HG03103 (cell line): ENCODE data around the gene ARHGAP23.
"Not testable (repeated sequence)": the region's sequence is repeated elsewhere in the genome, so short reads cannot be mapped to it uniquely, and the experiment has no call there.

Experiments
- ATAC-seq: cut with Tn5 transposase; IDR thresholded peaks from one replicate; pipeline ENCODE4 v1.9.1; 2021; ENCODE audit warnings: low read depth; ENCODE audit not compliant: unreplicated experiment

Gene ARHGAP23

DNA sequence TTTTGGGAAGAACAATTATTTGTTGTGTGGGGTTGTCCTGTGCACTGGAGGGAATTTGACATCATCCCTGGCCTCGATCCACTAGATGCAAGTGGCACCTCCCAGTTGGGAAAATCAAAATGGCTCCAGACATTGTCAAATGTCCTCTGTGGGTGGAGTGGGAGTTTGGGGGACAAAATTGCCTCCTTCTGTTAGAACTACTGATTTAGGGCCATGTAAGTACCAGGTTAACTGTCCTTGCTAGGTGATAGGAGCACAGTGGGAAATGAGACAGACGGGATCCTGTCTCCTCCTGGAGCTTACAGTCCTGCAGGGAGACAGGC is 56.8 kb downstream of the ARHGAP23 start:
- no peak for ATAC-seq

DNA sequence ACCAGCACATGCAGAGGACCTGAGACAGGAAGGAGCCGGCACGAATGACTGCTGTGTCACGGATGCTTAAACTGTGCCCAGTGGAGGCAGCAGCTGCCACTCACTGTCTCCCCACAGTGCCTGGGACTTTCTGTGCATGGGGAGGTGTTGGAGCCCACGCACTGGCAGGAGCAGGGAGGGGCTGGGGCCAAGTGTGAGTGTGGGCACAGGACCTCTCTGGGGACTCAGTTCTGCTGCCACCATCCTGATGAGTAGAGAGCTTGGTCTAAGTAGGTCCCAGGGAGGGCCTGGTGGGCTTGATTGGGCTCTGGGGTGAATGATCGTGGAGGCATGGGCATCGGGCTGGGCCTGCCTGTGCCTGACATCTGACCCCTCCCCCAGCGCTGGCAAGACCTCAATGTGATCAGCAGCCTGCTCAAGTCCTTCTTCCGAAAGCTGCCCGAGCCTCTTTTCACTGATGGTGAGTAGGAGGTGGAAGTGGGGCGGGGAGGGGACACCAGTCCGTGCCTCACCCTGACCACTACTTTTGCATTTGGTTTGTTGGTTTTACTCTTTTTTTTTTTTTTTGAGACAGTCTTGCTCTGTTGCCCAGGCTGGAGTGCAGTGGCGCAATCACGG is 57.5 kb downstream of the ARHGAP23 start:
- ATAC-seq = not testable (repeated sequence)

DNA sequence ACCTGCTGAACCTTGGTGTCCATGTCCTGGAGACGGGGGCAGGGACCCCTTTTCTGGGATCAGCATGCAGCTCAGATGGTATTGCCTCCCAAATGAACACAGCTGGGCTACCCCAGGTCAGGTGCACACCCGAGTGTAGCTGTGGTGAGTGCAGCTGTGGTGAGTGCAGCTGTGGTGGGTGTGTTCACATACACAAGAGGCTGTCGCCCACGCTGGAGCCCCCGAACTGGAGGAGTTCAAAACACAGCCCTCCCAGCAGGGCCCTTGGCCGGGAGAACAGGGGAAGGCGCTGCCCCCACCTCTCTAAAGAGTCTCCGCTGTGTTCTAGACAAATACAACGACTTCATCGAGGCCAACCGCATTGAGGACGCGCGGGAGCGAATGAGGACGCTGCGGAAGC is 61.5 kb downstream of the ARHGAP23 start:
- ATAC-seq = not testable (repeated sequence)

DNA sequence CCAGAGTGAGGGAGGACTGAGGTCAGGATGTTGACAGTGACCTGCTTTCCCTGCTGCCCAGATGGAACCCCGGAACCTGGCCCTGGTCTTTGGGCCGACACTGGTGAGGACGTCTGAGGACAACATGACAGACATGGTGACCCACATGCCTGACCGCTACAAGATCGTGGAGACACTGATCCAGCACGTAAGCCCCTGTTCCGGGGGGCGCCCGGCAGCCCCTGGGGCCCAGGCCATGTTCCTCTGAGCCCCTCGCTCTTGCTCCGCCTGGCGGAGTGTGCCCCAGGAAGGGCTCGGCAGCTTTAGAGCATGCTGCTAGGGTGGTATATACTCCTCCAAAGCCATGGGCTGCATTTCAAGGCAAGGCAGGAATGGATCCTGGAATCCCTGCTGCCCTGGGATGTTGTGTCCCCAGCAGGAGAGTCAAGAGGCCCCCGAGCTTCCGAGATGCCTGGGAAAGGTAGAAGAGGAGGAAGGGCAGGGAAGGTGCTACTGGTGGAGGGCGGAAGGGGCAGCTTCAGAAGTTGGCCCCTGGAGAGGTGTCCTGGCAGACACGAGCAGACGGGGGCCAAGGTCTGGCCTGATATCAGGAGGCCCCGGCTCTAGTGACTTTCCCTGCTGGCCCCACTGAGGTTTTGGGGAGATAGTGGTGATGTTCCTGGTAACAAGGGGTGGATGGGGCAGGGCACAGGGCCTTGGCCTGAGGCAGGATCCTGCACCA is 63.2 kb downstream of the ARHGAP23 start:
- not testable (repeated sequence) for ATAC-seq

DNA sequence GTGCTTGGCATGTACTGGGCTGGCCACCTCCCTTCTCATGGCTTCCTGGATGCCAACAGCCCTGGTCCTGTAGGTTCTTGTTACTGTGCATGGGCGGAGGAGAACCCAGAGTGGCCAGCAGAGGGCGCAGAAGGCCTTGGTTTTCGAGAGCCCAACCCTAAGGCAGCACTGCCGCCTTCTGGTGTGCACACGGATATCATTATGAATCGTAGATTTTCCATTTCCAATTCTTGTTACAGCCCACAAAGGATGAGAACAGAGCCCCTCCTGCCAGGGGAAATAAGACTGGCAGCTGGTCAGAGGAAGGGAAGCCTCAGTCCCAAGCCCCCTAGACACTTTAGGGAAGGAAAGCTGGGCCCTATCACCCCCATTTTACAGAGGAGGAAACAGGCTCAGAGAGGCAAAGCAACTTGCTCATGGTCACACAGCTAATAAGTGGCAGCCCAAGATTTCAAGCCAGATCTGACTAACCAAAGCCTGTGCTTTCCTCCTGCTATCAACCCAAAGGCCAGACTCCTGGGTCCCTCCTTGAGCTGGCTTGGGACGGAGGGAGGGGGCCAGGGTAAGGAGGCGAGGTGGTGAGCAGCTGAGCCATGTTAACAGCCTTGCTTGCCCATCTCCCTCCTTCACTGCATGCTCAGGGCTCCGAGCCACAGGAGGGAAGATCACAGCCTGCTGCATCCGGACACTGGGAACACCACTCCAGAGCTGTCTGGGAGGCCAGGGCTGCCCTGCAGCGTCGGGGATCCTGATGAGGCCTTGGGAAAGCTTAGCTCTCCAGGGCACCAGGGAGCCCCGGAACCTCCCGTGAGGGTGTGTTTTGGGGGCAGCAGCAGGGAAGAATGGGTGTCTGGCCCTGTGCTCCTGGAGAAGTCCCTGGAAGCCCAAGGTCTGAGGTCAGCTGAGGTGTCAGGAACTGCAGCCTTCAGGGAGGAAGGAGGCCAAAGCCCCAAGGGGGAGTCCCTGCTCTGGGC is 64.1 kb downstream of the ARHGAP23 start:
- ATAC-seq = not testable (repeated sequence)

DNA sequence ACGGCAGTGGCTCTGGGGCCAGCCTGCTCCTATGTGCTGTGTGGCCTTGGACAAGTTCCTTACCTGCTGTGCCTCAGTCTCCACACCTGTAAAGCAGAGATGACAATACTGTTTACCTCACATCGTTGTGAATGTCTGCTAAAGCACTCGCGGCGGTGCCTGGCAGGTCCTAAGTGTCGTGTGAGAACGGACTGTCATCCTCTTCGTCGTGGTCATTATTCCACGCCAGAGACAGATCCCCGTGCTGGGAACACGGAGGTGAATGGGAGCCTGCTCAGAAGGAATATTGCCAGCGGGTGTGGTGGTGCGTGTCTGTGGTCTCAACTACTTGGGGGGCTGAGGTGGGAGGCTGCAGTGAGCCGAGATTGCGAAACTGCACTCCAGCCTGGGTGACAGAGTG is 65.9 kb downstream of the ARHGAP23 start:
- not testable (repeated sequence) for ATAC-seq

DNA sequence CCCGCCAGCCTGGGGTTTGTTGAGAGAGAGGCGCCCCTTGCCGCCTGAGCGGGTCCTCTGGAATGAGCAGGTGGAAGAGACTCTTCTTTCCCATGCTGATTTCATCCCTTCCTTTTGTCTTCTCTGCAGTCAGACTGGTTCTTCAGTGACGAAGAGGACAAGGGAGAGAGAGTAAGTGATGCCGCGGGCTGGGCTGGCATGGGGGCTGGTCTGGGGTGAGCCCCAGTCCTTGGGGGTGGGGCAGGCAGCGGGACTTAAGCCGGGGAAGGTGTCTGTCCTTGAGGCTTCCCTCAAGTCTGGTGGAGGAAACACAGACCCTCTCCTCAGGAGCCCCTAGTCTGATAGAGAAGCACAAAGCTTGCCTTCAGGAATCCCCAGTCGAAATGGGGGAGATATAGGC is 69.4 kb downstream of the ARHGAP23 start:
- not testable (repeated sequence) for ATAC-seq

DNA sequence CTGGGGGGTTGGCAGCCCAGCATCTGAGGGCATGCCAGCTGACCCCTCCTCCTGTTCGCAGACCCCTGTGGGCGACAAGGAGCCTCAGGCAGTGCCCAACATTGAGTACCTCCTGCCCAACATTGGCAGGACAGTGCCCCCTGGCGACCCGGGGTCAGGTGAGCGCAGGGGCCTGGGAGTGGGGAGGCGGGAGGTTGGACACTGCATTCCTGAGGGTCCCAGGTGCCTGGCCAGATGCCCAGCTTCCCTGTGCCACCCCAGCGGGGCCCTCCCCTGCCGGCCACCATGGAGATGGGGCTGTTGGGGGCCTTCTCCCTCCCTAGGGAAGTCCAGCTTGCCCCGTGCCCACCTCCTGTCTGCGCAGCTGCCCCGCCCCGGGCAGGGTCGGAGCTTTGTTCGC is 70.1 kb downstream of the ARHGAP23 start:
- no peak for ATAC-seq

DNA sequence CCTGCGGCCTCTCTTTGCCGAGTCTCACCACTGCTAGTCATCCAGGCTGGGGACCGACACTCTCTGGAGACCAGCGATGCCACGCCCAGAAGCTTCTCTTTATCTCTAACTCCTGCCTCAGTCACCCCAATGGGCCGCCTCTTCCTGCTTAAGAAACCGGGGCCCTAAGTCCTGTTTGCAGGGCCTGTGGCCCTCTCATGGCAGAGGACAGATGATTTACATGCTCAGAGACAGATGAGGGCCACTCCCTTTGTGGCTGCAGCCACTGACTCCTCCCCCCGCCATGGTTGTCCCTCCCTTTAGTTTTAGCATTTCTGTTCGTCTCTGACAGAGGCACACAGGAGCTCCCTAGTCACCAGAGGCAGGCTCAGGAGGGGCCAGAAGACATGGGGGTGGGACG is 71.0 kb downstream of the ARHGAP23 start:
- ATAC-seq = not testable (repeated sequence)

DNA sequence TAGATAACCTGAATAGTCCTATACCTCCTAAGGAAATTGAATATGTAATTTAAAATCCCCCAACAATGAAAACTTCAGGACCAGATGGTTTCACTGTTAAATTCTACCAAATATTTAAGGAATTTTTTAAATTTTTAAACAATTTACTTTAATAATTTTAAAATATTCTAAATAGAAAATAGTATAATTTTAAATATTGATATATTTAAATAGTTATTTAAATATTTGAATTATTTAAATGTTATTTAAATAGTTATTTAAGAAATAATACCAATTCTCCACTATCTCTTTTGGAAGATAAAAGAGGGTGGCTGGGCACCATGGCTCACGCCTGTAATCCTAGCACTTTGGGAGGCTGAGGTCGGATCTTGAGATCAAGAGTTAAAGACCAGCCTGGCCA is 73.5 kb downstream of the ARHGAP23 start:
- ATAC-seq = not testable (repeated sequence)

DNA sequence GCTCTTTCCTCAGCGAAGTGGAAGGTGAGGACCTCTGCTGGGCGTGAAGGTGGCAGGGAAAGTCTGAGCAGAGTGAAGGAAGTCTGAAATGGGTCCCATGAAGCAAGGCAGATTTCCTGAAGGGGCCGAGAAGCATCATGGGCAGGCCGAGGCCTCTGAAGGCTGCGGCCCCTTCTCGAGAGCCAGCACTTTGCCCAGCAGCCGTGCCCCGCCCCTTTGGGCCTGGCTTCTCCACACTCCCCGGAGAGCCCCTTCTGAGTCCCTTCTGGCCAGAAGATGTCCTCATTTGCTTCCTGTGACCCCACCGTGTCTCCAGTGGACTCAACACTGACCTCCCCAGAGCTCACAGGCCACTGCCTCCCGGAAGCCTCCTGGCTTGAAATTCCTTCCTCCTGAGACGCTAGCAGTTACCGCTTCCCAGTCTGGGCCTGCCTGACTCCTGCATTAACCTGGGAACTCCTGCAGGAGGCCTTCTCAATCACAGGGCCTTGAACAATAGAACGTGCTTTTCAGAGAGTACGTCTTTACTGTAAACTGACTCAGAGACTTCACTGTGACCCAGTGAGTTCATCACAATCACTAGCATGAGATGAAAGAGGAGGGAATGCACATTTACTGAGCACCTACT is 75.1 kb downstream of the ARHGAP23 start:
- ATAC-seq = not testable (repeated sequence)

DNA sequence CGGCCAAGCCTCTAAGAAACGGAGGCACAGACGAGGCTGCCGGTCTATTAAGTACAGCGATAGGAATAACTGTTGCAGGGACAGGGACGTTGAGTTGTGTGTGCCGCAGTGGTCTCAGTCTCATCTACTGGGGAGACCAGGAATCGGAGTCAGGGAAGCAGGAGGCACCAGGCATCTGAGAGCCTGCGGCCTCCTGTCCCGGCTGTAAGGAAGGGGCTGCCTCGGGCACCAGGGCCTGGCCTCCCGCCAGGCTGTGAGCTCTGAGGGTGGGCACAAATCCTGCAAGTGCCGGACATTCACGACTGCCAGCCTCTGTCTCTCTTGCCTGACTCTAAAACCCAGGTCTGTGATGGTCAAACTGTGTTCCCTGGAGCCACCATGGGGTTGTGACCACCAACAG is 76.0 kb downstream of the ARHGAP23 start:
- ATAC-seq = no peak

DNA sequence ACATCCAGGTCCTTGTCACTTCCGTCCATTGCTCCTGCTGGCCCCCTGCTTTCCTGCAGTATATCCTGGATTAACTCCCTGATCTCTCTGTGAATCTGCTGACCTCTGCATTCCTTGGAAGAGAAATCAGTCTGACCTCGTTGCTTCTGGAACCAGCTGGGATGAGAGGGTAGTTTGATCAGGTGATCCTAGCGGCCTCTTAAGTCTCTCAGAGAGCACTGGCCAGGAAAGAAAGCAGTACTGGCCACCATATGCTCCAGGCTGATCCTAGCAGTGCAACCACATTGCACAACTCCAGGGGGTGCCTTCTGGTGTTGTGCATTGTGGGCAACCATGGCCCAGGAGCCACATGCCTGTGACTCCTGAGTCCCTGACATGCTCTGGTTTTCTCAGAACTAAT is 79.2 kb downstream of the ARHGAP23 start:
- ATAC-seq = no peak

DNA sequence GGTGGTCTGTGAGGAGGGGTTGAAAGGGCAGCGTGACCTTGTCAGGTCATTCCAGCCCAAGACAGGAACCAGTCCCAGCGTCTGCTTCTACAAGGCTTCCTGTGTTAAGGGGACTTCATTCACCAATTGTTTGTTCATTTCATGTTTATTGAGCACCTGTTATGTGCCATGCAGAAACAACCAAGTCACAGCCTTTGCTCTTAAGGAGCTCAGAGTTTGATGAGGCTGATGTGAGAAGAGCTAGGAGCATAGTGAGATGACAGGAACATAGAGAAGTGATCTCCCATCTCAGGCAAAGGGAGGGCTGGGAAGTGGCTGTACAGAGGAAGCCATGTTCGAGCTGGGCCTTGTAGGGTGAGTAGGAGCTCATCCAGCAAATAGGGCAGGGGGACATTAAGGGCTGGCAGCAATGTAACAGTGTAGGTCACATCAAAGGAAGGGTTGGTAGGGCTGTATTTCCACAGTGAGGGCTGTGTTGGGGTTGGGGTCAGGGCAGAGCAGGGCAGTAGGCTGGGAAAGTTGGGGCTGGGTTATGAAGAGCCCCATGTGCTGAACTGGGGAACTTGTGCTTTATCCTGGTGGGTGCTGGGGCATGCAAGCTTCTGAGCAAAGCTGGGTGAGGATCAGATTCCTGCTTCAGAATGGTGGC is 79.8 kb downstream of the ARHGAP23 start:
- no peak for ATAC-seq

DNA sequence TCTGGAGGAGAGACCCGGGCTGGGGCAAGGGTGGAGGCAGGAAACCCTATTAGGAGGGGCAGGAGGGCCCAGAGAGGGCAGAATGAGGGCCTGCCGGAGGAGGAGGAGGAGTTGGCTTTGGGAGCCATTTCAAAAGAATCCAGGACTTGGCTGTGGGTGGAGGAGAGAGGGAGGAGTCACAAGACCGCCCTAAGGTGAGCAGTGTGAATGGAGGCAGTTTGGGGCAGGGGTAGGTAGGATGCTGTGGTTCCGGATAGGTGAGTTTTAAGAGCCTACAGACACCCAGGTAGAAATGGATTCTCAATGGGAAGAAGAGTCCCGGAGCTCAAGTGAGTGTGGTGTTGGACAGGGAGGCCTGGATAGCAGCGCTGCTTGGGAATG is 80.3 kb downstream of the ARHGAP23 start:
- ATAC-seq = no peak

DNA sequence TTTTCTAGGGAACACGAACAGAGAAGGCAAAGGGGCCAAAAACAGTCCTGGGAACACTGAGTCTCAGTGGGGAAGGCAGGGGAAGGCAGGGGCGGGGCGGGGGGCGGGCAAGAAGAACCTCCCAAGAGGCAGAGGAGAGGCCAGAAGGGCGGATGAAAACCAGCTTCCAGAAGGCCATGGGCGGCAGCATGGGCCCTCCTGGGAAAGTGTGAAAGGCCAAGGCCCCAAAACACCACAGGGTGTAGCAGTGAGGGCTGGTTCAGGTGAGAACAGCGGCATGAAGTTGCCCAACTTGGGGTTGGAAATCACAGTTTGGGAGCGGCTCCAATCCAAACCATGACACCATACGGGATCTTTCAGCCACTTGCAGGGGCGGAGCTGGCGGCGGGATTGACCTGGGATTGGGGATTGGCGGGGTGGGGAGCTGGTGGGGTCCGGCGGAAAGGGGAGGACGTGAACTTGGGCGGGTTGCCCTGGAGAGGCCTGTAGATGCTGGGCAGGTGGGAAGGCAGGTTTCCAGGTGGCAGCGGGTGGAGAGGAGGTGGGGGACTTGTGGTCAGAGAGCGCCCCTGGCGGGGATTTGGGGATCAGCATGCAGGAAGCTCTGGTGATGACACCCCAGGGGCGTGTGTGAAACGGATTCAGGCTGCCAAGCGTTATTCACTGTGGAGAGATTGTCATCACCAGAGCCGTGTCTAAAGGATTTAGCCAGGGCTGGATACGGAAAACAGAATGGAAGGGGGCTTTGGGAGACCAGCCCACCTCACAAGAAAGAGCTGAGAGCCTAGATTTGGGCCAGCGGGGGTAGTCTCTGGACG is 80.9 kb downstream of the ARHGAP23 start:
- no peak for ATAC-seq

DNA sequence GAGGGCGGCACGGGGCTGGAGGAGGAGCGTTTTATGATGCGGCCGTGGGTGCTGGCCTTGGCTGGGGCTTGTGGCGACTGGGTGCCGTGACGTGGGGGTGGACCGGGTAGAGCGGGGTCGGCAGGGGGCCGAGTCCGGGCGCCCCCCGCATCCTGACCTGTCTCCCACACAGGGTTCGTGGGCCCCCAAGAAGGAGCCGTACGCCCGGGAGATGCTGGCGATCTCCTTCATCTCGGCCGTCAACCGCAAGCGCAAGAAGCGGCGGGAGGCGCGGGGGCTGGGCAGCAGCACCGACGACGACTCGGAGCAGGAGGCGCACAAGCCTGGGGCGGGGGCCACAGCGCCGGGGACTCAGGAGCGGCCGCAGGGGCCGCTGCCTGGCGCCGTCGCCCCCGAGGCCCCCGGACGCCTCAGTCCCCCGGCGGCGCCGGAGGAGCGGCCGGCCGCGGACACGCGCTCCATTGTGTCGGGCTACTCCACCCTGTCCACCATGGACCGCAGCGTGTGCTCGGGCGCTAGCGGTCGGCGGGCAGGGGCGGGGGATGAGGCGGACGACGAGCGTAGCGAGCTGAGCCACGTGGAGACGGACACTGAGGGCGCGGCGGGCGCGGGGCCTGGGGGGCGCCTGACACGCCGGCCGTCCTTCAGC is 81.6 kb downstream of the ARHGAP23 start:
- ATAC-seq = no peak

DNA sequence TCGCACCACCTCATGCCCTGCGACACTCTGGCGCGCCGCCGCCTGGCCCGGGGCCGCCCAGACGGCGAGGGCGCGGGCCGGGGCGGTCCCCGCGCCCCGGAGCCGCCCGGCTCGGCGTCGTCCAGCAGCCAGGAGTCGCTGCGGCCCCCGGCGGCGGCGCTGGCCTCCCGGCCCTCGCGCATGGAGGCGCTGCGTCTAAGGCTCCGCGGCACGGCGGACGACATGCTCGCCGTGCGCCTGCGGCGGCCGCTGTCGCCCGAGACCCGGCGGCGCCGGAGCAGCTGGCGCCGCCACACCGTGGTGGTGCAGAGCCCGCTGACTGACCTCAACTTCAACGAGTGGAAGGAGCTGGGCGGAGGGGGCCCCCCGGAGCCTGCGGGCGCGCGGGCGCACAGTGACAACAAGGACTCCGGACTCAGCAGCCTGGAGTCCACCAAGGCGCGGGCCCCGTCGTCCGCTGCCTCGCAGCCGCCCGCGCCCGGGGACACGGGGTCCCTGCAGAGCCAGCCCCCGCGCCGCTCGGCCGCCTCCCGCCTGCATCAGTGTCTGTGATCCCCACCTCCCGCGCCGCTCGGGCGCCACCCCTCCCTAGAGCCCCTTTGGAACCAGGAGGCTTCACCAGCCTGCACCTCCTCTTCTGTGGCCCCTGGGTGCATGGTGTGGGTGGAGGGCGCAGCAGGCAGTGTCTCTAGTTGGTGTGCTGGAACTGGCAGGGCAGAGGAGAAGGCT is 82.3 kb downstream of the ARHGAP23 start:
- ATAC-seq = no peak
